PC-9 (cell line): Measurements from ENCODE around the gene LDHD. TPM values are rescaled to one million over a fixed set of nuclear protein-coding genes. Genes with fewer than 3 reads are reported as not detected.

ENCODE experiments used
- BruUV-seq: library from RNA; stranded (reverse); fragments of 400-500 nt; replicated peaks from 2 replicates; lab custom pipeline; 2021; lab: Mats Ljungman, UMichigan
- CTCF ChIA-PET: fragments of 300-600 bp; sonication (Branson Sonifier 250); formaldehyde crosslinking; loops from one replicate; lab custom pipeline; 2022; ENCODE audit warnings: antibody characterized with exemption; lab: Charles Lee
- POLR2A ChIA-PET: fragments of 300-600 bp; sonication (Branson Sonifier 250); formaldehyde crosslinking; loops from one replicate; lab custom pipeline; 2022; ENCODE audit warnings: antibody characterized with exemption; ENCODE audit not compliant: unreplicated experiment; lab: Charles Lee
- DNase-seq, 2 experiments: peaks; one replicate each; pipeline versions ENCODE4 v3.0.0 to v3.0.0-alpha.2; 2015 to 2022; ENCODE audit warnings: mixed read lengths in 1 of 2
- H2AFZ ChIP-seq: fragments of 200-600 bp; sonication (generic); 2 replicates; pipeline ENCODE4 v1.8.1; 2017; ENCODE audit warnings: antibody characterized with exemption
- H3F3A ChIP-seq: fragments of 200-600 bp; sonication (generic); 2 replicates; pipeline ENCODE4 v1.8.1; 2017; ENCODE audit warnings: antibody characterized with exemption, mild to moderate bottlenecking, low read depth; ENCODE audit not compliant: insufficient read depth
- H3K27ac ChIP-seq: fragments of 200-600 bp; sonication (generic); 2 replicates; pipeline ENCODE4 v1.6.1; 2016; ENCODE audit warnings: mixed run types
- H3K27me3 ChIP-seq: fragments of 200-600 bp; sonication (generic); 2 replicates; pipeline ENCODE4 v1.6.1; 2016; ENCODE audit warnings: low read depth, mixed run types; ENCODE audit not compliant: insufficient read depth
- H3K36me3 ChIP-seq: fragments of 200-600 bp; sonication (generic); 2 replicates; pipeline ENCODE4 v1.6.1; 2016; ENCODE audit warnings: low read depth, mixed run types
- H3K4me1 ChIP-seq: fragments of 200-600 bp; sonication (generic); replicated peaks from 2 replicates; pipeline ENCODE4 v1.6.1; 2016; ENCODE audit warnings: mixed run types; ENCODE audit not compliant: insufficient read depth
- H3K4me2 ChIP-seq: fragments of 200-600 bp; sonication (generic); 2 replicates; pipeline ENCODE4 v1.6.1; 2017; ENCODE audit warnings: mixed run types
- H3K4me3 ChIP-seq: fragments of 200-600 bp; sonication (generic); 2 replicates; pipeline ENCODE4 v1.6.1; 2016; ENCODE audit warnings: mixed run types
- H3K79me2 ChIP-seq: fragments of 200-600 bp; sonication (generic); 2 replicates; pipeline ENCODE4 v1.6.1; 2017; ENCODE audit warnings: low read depth, mixed run types
- H3K9me2 ChIP-seq: fragments of 200-600 bp; sonication (generic); 2 replicates; pipeline ENCODE4 v1.8.1; 2017; ENCODE audit warnings: mild to moderate bottlenecking; ENCODE audit not compliant: insufficient read depth
- H3K9me3 ChIP-seq: fragments of 200-600 bp; sonication (generic); 2 replicates; pipeline ENCODE4 v1.8.1; 2016; ENCODE audit warnings: low read depth; ENCODE audit not compliant: insufficient read depth
- H4K20me1 ChIP-seq: fragments of 200-600 bp; sonication (generic); 2 replicates; pipeline ENCODE4 v1.8.1; 2017; ENCODE audit not compliant: insufficient read depth
- CTCF ChIP-seq: fragments of 200-600 bp; sonication (generic); conservative IDR thresholded peaks from 2 replicates; pipeline ENCODE4 v1.6.1; 2017; ENCODE audit warnings: mixed run types, antibody characterized with exemption, mild to moderate bottlenecking, moderate library complexity
- EZH2 ChIP-seq: fragments of 200-600 bp; sonication (generic); IDR thresholded peaks from 2 replicates; pipeline ENCODE4 v1.8.0; 2017; ENCODE audit warnings: antibody characterized with exemption, low read depth
- intact Hi-C: fragments of 100-400 bp; cut with micrococcal nuclease; formaldehyde crosslinking; loops from one replicate; pipeline ENCODE4 v1.10.0; 2022; ENCODE audit not compliant: unreplicated experiment
- total RNA-seq: library from RNA; stranded (reverse); gene quantifications from 2 replicates; pipeline ENCODE4 v1.2.3, GENCODE V29; 2021

LDHD gene
- total RNA-seq, 1 experiment from 2014 or later = 1.3 TPM

GRCh38 chr16:75075688-75076268, 40.8 kb downstream of the LDHD start:
- Histone ChIP-seq H3K4me2 (no peak overlapping the region), H3K27ac (no peak overlapping the region), H3K4me1 (peaks cover 1% of the 10 kb centered on the region; the same call in 1 of the 2 replicates), H2AFZ (no peak overlapping the region), H3F3A (0 out of 2 replicates have a peak, but pooled peaks cover 4% of the 10 kb centered on the region), H3K9me3 (no peaks in the 10 kb centered on the region), H4K20me1 (peaks cover 7% of the 10 kb centered on the region; the same call in 1 of the 2 replicates), H3K36me3 (no peaks in the 10 kb centered on the region), H3K4me3 (no peak overlapping the region), H3K9me2 (no peaks in the 10 kb centered on the region), H3K27me3 (no peaks in the 10 kb centered on the region), H3K79me2 (peaks cover 92% of the 10 kb centered on the region)
- no TSS peak for BruUV-seq
- ChIA-PET CTCF (no interaction called here), POLR2A (no interaction called here)
- TF ChIP-seq EZH2 (no peak), CTCF (no peak)
- DNase-seq = no peak
- intact Hi-C loops = no loop called here

GRCh38 chr16:75074920-75075687, 41.5 kb downstream of the LDHD start:
- ChIA-PET POLR2A (interaction anchor here (0.5 kb wide), 1 partner anchor 11 kb away, joined by 12 read pairs; no protein-coding TSS in a partner anchor), CTCF (interaction anchor here (0.6 kb wide), 1 partner anchor 301 kb away, joined by 12 read pairs; no protein-coding TSS in a partner anchor)
- Histone ChIP-seq H4K20me1 (peaks cover 7% of the 10 kb centered on the region; the same call in 1 of the 2 replicates), H3K36me3 (no peaks in the 10 kb centered on the region), H3K9me2 (no peaks in the 10 kb centered on the region), H3K4me2 (no peak overlapping the region), H3K4me1 (peaks cover 8% of the 10 kb centered on the region), H2AFZ (no peak overlapping the region), H3K27me3 (no peaks in the 10 kb centered on the region), H3K9me3 (no peaks in the 10 kb centered on the region), H3K4me3 (no peak overlapping the region), H3K27ac (no peak overlapping the region), H3K79me2 (peaks cover 92% of the 10 kb centered on the region), H3F3A (0 out of 2 replicates have a peak, but pooled peaks cover 4% of the 10 kb centered on the region)
- no peak for DNase-seq
- TF ChIP-seq CTCF = no peak
- no peak for TF ChIP-seq EZH2
- no TSS peak for BruUV-seq
- intact Hi-C loops = no loop called here

DNA sequence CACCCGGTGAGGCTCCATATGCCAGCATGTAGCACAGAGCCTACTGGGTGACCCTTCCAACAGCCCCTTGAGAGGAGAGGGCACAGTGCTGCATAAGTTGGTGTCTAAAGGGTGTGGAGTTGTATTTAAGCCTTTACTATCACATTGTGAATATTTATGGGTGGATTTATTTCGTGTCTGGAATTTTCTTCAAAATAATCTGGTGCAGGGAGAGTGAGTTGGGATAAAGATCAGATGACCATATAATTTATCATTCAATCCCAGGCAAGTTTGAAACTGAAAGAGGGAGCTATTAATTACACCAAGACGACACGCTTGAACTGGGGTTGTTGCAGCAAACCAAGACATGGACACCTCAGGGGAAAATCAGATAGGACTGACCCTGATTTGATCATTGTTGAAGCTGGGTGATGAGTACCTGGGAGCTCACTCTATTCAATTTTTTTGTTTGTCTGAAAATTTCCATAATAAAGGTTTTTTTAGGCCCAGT, 42.2 kb downstream of the LDHD start:
- Histone ChIP-seq H3K27me3 (no peaks in the 10 kb centered on the region), H4K20me1 (peaks cover 7% of the 10 kb centered on the region; the same call in 1 of the 2 replicates), H3K36me3 (no peaks in the 10 kb centered on the region), H3F3A (0 out of 2 replicates have a peak, but pooled peaks cover 4% of the 10 kb centered on the region), H3K4me3 (no peak overlapping the region), H3K4me2 (no peak overlapping the region), H3K79me2 (peaks cover 92% of the 10 kb centered on the region), H3K9me2 (no peaks in the 10 kb centered on the region), H2AFZ (no peak overlapping the region), H3K27ac (no peak overlapping the region), H3K9me3 (no peaks in the 10 kb centered on the region), H3K4me1 (peaks cover 13% of the 10 kb centered on the region)
- TF ChIP-seq CTCF (no peak), EZH2 (no peak)
- BruUV-seq = no TSS peak
- no peak for DNase-seq
- POLR2A ChIA-PET = interaction anchor here (0.5 kb wide), 1 partner anchor 10 kb away, joined by 12 read pairs; no protein-coding TSS in a partner anchor
- intact Hi-C loops = no loop called here
- CTCF ChIA-PET = no interaction called here
